Stimulated activated effector memory CD8-positive, alpha-beta T cell treated with anti-CD3 and anti-CD28 coated beads, Interleukin-12 subunit alpha, Interleukin-12 subunit beta, amount 100 ng/mL, for 72 hours (primary cell): ENCODE results near the gene ZNF562.
"Not testable (repeated sequence)": the region's sequence is repeated elsewhere in the genome, so short reads cannot be mapped to it uniquely, and the experiment has no call there.

Experiments used
- ATAC-seq: fragments of 150-1000 bp; cut with Tn5 transposase; 2 replicates; pipeline ENCODE4 v1.10.0; 2021
- DNase-seq, 2 donors: peaks; one replicate each; pipeline ENCODE4 v3.0.0; 2021 to 2022; ENCODE audit warnings: low spot score in 2 of 2
- H3K27ac Mint-ChIP-seq: one replicate; pipeline ENCODE4 v1.8.0; 2022; ENCODE audit warnings: mild to moderate bottlenecking, mixed read lengths
- H3K36me3 Mint-ChIP-seq: one replicate; pipeline ENCODE4 v1.8.0; 2022; ENCODE audit warnings: mild to moderate bottlenecking, mixed read lengths
- H3K4me1 Mint-ChIP-seq: one replicate; pipeline ENCODE4 v1.8.0; 2022; ENCODE audit warnings: mixed read lengths
- H3K4me3 Mint-ChIP-seq: one replicate; pipeline ENCODE4 v1.8.0; 2022; ENCODE audit warnings: mild to moderate bottlenecking, mixed read lengths
- H3K9me3 Mint-ChIP-seq: one replicate; pipeline ENCODE4 v1.8.0; 2022; ENCODE audit warnings: mixed read lengths

ZNF562 gene

GRCh38 chr19:9674663-9675357, at the start of gene ZNF562:
ZNF562 (minus strand) TSS chr19:9675100; CDS start chr19:9660744, 14,356 bp downstream.
- Mint-ChIP-seq H3K9me3 (peaks cover 17% of the 10 kb centered on the region), H3K4me3 (peak within 1 kb of the TSS; percentile 75), H3K4me1 (peaks cover 36% of the 10 kb centered on the region), H3K27ac (peak within 1 kb of the TSS; percentile 100), H3K36me3 (peaks cover 60% of the 10 kb centered on the region)
- ATAC-seq (peak; percentile 92), DNase-seq (peak; percentile 74 to 92)

GRCh38 chr19:9724157-9724556, 49.3 kb upstream of the ZNF562 start:
- DNase-seq (no peak), ATAC-seq (no peak)
- no peaks in the 10 kb centered on the region for H3K9me3 Mint-ChIP-seq
- peaks cover 6% of the 10 kb centered on the region for H3K4me1 Mint-ChIP-seq
- H3K27ac Mint-ChIP-seq = no peak overlapping the region
- H3K4me3 Mint-ChIP-seq = no peak overlapping the region
- no peaks in the 10 kb centered on the region for H3K36me3 Mint-ChIP-seq

GRCh38 chr19:9721861-9722260, 47.0 kb upstream of the ZNF562 start:
- DNase-seq = no peak
- no peaks in the 10 kb centered on the region for H3K9me3 Mint-ChIP-seq
- no peak for ATAC-seq
- no peaks in the 10 kb centered on the region for H3K36me3 Mint-ChIP-seq
- peaks cover 6% of the 10 kb centered on the region for H3K4me1 Mint-ChIP-seq
- peak overlapping the region; percentile 68 for H3K27ac Mint-ChIP-seq
- H3K4me3 Mint-ChIP-seq = no peak overlapping the region

- no peak overlapping the region for H3K27ac Mint-ChIP-seq
- ATAC-seq = no peak
These were observed 45.6 kb upstream of the ZNF562 start for GRCh38 chr19:9720541-9720940.

GRCh38 chr19:9711815-9712214, 36.9 kb upstream of the ZNF562 start:
- Mint-ChIP-seq H3K4me3 (no peak overlapping the region), H3K36me3 (no peaks in the 10 kb centered on the region), H3K9me3 (peaks cover 21% of the 10 kb centered on the region), H3K27ac (no peak overlapping the region), H3K4me1 (no peaks in the 10 kb centered on the region)
- no peak for DNase-seq
- no peak for ATAC-seq

More at GRCh38 chr19:9720541-9720940, 45.6 kb upstream of the ZNF562 start:
- Mint-ChIP-seq H3K9me3 (no peaks in the 10 kb centered on the region), H3K4me3 (no peak overlapping the region), H3K36me3 (no peaks in the 10 kb centered on the region), H3K4me1 (peaks cover 6% of the 10 kb centered on the region)
- no peak for DNase-seq

- no peak for ATAC-seq
- no peak for DNase-seq
- no peaks in the 10 kb centered on the region for H3K36me3 Mint-ChIP-seq
- no peak overlapping the region for H3K4me3 Mint-ChIP-seq
- H3K27ac Mint-ChIP-seq = no peak overlapping the region
- peaks cover 21% of the 10 kb centered on the region for H3K9me3 Mint-ChIP-seq
- H3K4me1 Mint-ChIP-seq = no peaks in the 10 kb centered on the region
These were observed 34.4 kb upstream of the ZNF562 start for GRCh38 chr19:9709305-9709704.

- Mint-ChIP-seq H3K27ac (no peak overlapping the region), H3K36me3 (no peaks in the 10 kb centered on the region), H3K9me3 (peaks cover 7% of the 10 kb centered on the region), H3K4me1 (peaks cover 15% of the 10 kb centered on the region), H3K4me3 (no peak overlapping the region)
- ATAC-seq (no peak), DNase-seq (no peak)
These were observed 30.9 kb upstream of the ZNF562 start for GRCh38 chr19:9705836-9706235.

GRCh38 chr19:9702186-9702585, 27.3 kb upstream of the ZNF562 start:
- Mint-ChIP-seq H3K4me1 (peaks cover 15% of the 10 kb centered on the region), H3K27ac (no peak overlapping the region), H3K9me3 (peaks cover 2% of the 10 kb centered on the region), H3K36me3 (no peaks in the 10 kb centered on the region), H3K4me3 (peak overlapping the region; percentile 4)
- no peak for ATAC-seq
- DNase-seq = no peak

- ATAC-seq = no peak
These were observed 25.5 kb upstream of the ZNF562 start for GRCh38 chr19:9700229-9700981.

GRCh38 chr19:9690301-9690700, 15.4 kb upstream of the ZNF562 start:
- not testable (repeated sequence) for H3K4me3 Mint-ChIP-seq, H3K36me3 Mint-ChIP-seq, DNase-seq, H3K4me1 Mint-ChIP-seq, H3K27ac Mint-ChIP-seq, ATAC-seq, H3K9me3 Mint-ChIP-seq

More at GRCh38 chr19:9700229-9700981, 25.5 kb upstream of the ZNF562 start:
- no peak overlapping the region for H3K27ac Mint-ChIP-seq
- no peak for DNase-seq
- no peaks in the 10 kb centered on the region for H3K36me3 Mint-ChIP-seq
- no peak overlapping the region for H3K4me3 Mint-ChIP-seq
- peaks cover 15% of the 10 kb centered on the region for H3K4me1 Mint-ChIP-seq
- peaks cover 2% of the 10 kb centered on the region for H3K9me3 Mint-ChIP-seq

- H3K36me3 Mint-ChIP-seq = not testable (repeated sequence)
These were observed 5.1 kb upstream of the ZNF562 start for GRCh38 chr19:9679996-9680395.

GRCh38 chr19:9675358-9675901, 530 bp upstream of the ZNF562 start:
- peaks cover 15% of the 10 kb centered on the region for H3K9me3 Mint-ChIP-seq
- DNase-seq, ATAC-seq: not testable (repeated sequence)
- peak overlapping the region; percentile 100 for H3K27ac Mint-ChIP-seq
- H3K4me3 Mint-ChIP-seq = peak overlapping the region; percentile 75
- H3K36me3 Mint-ChIP-seq = peaks cover 54% of the 10 kb centered on the region
- peaks cover 30% of the 10 kb centered on the region for H3K4me1 Mint-ChIP-seq

More at GRCh38 chr19:9679996-9680395, 5.1 kb upstream of the ZNF562 start:
- H3K4me1 Mint-ChIP-seq, H3K27ac Mint-ChIP-seq, H3K4me3 Mint-ChIP-seq, ATAC-seq, H3K9me3 Mint-ChIP-seq, DNase-seq: not testable (repeated sequence)

GRCh38 chr19:9673912-9674662, 813 bp downstream of the ZNF562 start:
- DNase-seq (peak; percentile 22 to 71), ATAC-seq (peak; percentile 80)
- Mint-ChIP-seq H3K27ac (peak overlapping the region; percentile 100), H3K9me3 (peaks cover 18% of the 10 kb centered on the region), H3K4me3 (peak overlapping the region; percentile 75), H3K36me3 (peaks cover 66% of the 10 kb centered on the region), H3K4me1 (peaks cover 39% of the 10 kb centered on the region)

GRCh38 chr19:9672893-9673292, 2.0 kb downstream of the ZNF562 start:
- H3K4me1 Mint-ChIP-seq = peaks cover 49% of the 10 kb centered on the region

GRCh38 chr19:9671655-9672054, 3.2 kb downstream of the ZNF562 start:
- no peak overlapping the region for H3K27ac Mint-ChIP-seq
- H3K4me1 Mint-ChIP-seq = peaks cover 56% of the 10 kb centered on the region
- peaks cover 26% of the 10 kb centered on the region for H3K9me3 Mint-ChIP-seq
- ATAC-seq (peak; percentile 36), DNase-seq (no peak)
- peaks cover 85% of the 10 kb centered on the region for H3K36me3 Mint-ChIP-seq
- no peak overlapping the region for H3K4me3 Mint-ChIP-seq

More at GRCh38 chr19:9672893-9673292, 2.0 kb downstream of the ZNF562 start:
- ATAC-seq (no peak), DNase-seq (no peak)
- Mint-ChIP-seq H3K4me3 (no peak overlapping the region), H3K36me3 (peaks cover 73% of the 10 kb centered on the region), H3K27ac (peak overlapping the region; percentile 17), H3K9me3 (peaks cover 26% of the 10 kb centered on the region)
